ENCODE measurements around the gene SOX14.

SOX14 gene

DNA sequence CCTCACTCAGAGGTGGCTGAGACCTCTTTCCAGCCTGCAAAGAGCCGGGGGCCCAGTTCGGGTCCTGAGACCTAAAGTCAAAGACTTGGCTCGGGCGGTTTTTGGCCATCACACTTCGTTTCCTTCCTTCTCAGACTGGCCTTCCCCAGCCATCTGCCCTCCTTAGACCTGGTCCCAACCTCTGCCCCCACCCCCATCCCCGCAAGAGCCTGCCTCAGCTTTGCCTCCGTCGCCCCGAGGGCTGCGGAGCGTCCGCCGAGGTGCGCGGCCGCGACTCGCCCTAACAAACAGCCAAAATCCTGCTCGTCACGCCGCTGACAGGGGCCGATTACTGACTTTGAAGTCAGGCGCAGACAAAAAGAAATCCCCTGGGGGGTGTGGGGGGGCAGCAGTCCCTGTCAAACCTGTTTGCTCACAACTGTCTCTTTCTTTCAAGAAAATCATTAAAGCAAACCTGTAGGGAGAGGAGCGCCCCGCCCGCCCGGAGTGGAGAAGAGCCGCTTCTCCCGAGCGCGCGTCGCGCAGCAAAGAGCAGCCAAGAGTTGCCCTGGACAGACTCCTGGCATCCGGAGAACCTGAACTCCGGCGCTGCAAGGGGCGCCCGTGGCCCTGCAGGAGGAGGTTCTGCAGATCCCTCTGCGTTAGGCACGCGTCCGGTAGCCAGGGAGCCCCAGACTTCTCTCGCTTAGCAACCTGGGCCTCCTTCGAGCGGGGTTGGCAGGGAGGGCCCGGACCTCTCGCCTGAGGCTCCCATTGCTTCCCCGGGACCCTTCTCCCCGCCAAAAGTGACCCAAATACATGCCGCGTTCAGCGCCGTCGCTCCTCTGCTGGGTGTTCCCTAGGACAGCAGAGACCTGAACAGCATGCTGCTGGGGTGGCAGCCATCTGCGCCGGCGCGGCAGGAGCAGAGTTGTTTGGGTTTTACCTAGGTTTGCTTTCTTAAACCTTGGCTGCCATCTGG lies 4.5 kb downstream of the SOX14 start:
- DNase-seq (ENCODE audit: low spot score) = no peak

- no peak for DNase-seq (ENCODE audit: low spot score)
Measured at GRCh38 chr3:137769322-137770065, 5.4 kb downstream of the SOX14 start.

GRCh38 chr3:137770066-137770834 lies 6.1 kb downstream of the SOX14 start:
- DNase-seq (ENCODE audit: low spot score) = no peak

GRCh38 chr3:137770835-137771399 lies 6.8 kb downstream of the SOX14 start:
- no peak for DNase-seq (ENCODE audit: low spot score)

- no peak for DNase-seq (ENCODE audit: low spot score)
Measured at GRCh38 chr3:137771401-137772213, 7.5 kb downstream of the SOX14 start.

- no peak for DNase-seq (ENCODE audit: low spot score)
Measured at GRCh38 chr3:137772214-137772955, 8.3 kb downstream of the SOX14 start.

GRCh38 chr3:137778941-137779340 lies 14.8 kb downstream of the SOX14 start:
- DNase-seq (ENCODE audit: low spot score) = no peak

DNA sequence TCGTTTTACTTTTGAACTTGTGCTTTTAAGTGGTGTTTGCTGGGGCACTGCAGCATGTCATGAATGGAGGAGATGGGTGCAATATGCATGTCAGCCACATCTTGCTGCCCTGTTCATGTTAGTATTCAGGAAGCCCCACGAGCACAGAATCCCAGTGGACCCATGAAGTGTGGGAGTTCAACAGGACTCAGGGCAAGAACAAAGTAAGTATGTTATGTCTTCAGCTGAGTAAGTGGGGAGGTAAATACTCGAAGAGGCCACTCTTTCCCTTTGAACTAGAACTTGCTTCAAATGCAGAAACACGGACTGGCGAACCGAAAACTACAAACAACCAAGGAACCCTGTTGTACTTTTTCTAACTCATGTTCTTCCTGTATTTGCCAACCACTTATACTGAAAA lies 23.4 kb downstream of the SOX14 start:
- no peak for DNase-seq (ENCODE audit: low spot score)

GRCh38 chr3:137789236-137789635 lies 25.1 kb downstream of the SOX14 start:
- DNase-seq (ENCODE audit: low spot score) = no peak

- peak; percentile 50 for DNase-seq (ENCODE audit: low spot score)
Measured at GRCh38 chr3:137792626-137793271, 28.6 kb downstream of the SOX14 start.

GRCh38 chr3:137796993-137797392 lies 32.9 kb downstream of the SOX14 start:
- no peak for DNase-seq (ENCODE audit: low spot score)

GRCh38 chr3:137803215-137803614 lies 39.1 kb downstream of the SOX14 start:
- no peak for DNase-seq (ENCODE audit: low spot score)

GRCh38 chr3:137807998-137808397 lies 43.9 kb downstream of the SOX14 start:
- DNase-seq (ENCODE audit: low spot score) = no peak

- no peak for DNase-seq (ENCODE audit: low spot score)
Measured at GRCh38 chr3:137809509-137809908, 45.4 kb downstream of the SOX14 start.

- no peak for DNase-seq (ENCODE audit: low spot score)
Measured at GRCh38 chr3:137812023-137812422, 47.9 kb downstream of the SOX14 start.

- DNase-seq (ENCODE audit: low spot score) = no peak
Measured at GRCh38 chr3:137815251-137815650, 51.1 kb downstream of the SOX14 start.

Data from AG20443 (cell line).